ENCODE data around the gene TUBA1A.
"Not testable (repeated sequence)": the region's sequence is repeated elsewhere in the genome, so short reads cannot be mapped to it uniquely, and the experiment has no call there.

TUBA1A gene

DNA sequence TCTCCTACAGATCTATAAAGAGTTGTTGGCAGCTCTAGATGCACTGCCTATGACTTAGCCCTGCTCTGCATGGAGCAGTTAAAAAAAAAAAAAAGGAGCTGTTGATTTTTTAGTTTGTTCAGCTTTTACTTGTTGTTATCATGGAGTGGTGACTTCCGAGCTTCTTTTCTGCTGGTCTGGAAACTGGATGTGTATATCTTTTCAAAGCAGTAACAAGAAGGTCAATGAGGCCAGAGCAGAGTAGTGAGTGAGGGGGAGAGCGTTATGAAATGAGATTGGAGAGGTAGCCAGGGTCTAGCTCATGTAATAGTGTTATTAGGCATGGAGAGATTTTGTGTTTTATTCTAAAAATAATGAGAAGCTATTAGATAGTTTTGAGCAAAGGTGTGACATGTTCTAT lies 44.5 kb downstream of the TUBA1A start:
- DNase-seq: no peak

GRCh38 chr12:49138999-49139398 lies 49.9 kb downstream of the TUBA1A start:
- DNase-seq: no peak

DNA sequence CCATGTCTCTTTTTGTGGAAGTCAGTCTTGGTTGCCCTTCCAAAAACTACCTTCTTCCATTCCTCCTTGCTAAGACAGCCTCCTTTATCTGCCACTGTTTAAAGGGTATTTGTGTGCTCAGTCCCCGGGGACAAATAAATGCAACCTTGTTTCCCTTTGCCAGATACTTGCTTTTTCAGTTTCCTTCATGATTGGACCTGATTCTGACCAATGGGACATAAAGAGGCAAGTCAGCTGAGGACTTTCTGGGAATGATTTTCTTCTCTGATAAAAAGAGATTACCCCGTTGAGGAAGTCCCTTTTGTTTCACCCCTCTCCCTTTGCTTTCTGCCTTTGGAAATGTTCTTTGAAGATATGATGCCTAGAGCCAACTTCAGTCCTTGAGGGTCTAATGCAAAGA lies 50.3 kb downstream of the TUBA1A start:
- DNase-seq: no peak

- no peak for DNase-seq
These were observed 51.4 kb downstream of the TUBA1A start for GRCh38 chr12:49137476-49137875.

- DNase-seq: not testable (repeated sequence)
These were observed 51.9 kb downstream of the TUBA1A start for GRCh38 chr12:49136997-49137396.
